Stimulated activated CD8-positive, alpha-beta memory T cell treated with anti-CD3 and anti-CD28 coated beads, Interleukin-12 subunit alpha, Interleukin-12 subunit beta, amount 100 ng/mL, for 4 hours (primary cell): ENCODE data around the gene PLG.
"Not testable (repeated sequence)": the region's sequence is repeated elsewhere in the genome, so short reads cannot be mapped to it uniquely, and the experiment has no call there.

Experiments
- DNase-seq: peaks from one replicate; pipeline ENCODE4 v3.0.0-alpha.2; 2020; ENCODE audit warnings: low read depth

PLG gene

DNA sequence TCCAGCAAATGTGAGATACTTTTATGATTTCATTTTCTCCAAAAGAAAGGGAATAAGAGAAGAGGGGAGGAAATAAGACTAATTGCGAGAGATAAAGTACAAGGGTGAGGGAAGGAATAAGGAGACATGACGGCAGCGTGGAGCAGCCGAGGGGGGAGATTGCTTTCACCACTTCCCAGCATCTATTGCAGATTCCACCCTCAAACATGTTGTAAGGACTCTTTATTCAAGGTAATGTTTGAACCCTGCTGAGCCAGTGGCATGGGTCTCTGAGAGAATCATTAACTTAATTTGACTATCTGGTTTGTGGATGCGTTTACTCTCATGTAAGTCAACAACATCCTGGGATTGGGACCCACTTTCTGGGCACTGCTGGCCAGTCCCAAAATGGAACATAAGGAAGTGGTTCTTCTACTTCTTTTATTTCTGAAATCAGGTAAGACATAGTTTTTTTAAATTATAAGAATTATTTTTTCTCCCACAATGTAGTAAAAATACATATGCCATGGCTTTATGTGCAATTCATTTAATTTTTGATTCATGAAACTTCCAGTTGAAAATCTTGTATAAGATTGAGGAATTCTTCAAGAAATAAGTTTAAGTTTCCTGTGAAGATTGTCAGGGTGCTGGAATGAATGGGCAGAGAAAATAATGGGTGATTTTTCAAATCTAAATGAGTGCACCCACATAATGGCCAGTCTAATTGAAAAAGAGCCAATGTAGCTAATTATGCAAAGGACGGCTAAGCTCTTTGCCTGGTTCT, at the start of gene PLG:
TSS of gene PLG (plus strand) at position 327 of the 763 bp plus-strand sequence. CDS start at position 388, 61 bp downstream.
- DNase-seq, result not testable (repeated sequence)

DNA sequence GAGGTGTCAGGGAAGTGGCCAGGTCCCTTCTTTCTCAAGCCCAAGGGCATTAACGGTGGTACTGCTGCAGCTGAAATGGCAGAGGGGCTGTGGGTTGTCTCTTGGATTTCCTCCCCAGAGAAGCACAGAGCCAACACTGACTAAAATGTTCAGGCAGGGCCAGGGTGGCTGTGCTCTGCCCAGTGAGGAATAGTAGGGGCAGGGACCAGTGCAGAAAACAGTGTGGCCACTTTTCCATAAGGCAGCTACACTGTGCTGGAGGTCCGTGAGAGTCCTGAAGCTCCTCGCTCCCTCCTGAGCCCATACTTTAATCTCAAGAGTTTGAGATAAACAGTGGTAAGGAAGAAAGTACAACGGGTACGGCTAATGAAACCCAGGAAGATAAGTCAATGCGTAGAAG, 42.5 kb upstream of the PLG start:
- DNase-seq, result no peak

DNA sequence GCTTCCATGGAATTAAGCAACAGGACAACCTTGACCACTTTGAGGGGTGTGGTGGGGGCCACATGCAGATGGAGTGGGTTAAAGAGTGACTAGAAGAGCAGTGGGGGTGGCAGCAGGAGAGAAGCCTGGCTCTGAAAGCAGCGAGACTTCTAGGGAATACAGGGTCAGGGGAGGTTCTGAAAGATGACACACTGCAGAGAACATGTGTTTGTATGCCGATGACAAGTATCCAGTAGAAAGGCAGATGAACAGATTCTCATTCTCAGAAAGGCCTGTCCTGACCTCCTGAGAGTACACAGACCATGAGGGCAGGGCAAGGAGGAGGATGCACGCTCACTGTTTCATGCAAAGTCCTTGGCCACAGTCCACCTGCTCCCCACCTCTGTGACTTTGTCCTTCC, 40.8 kb upstream of the PLG start:
- no peak for DNase-seq

DNA sequence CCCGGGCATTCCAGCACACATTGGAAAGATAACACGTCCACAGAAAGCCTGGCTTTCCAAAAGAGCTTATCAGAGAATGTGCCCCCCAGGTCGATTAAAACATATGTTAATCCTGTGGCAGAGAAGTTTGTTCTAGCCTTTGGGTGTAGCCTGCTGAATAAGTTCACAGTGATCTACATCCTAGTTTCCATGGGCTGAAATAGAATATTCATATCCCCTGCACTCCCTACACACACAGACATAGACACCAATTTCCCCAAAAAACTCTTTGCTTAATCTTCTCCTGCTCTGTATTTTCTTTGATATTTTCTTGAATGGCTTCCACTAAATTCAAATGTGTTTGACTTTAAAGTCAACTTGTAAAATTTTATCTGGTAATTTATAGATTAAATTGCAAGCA, 39.6 kb upstream of the PLG start:
- no peak for DNase-seq

DNA sequence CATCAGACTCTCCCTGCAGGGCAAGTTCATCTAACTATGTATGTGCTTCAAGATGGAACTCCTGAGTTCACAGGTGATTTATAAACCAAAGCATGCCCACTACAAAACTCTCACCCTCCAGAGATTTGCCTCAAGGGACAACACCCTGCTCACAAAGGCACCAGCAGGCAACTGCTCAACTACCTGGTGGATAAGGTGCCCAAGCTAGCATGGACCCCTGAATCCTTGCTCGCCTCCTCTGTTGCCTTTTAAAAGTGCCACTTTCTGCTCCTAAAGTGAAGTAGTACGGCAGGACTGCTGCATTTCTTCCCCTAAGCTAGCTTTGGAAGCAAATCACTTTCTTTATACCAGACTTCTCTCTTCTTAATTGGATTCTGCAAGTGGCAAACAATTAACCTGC, 39.2 kb upstream of the PLG start:
- DNase-seq, result no peak

DNA sequence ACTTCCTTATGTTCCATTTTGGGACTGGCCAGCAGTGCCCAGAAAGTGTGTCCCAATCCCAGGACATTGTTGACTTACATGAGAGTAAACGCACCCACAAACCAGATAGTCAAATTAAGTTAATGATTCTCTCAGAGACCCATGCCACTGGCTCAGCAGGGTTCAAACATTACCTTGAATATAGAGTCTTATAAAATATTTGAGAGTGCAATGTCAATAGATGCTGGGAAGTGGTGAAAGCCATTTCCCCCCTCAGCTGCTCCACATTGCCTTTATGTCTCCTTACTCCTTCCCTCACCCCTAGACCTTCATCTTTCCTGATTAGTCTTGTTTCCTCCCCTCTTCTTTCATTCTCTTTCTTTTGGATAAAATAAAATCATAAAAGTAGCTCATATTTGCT, 37.8 kb upstream of the PLG start, which contains the start of gene LPA:
TSS of gene LPA (minus strand) at position 78 of the 400 bp plus-strand sequence. CDS start at position 17, 61 bp downstream.
- not testable (repeated sequence) for DNase-seq

DNA sequence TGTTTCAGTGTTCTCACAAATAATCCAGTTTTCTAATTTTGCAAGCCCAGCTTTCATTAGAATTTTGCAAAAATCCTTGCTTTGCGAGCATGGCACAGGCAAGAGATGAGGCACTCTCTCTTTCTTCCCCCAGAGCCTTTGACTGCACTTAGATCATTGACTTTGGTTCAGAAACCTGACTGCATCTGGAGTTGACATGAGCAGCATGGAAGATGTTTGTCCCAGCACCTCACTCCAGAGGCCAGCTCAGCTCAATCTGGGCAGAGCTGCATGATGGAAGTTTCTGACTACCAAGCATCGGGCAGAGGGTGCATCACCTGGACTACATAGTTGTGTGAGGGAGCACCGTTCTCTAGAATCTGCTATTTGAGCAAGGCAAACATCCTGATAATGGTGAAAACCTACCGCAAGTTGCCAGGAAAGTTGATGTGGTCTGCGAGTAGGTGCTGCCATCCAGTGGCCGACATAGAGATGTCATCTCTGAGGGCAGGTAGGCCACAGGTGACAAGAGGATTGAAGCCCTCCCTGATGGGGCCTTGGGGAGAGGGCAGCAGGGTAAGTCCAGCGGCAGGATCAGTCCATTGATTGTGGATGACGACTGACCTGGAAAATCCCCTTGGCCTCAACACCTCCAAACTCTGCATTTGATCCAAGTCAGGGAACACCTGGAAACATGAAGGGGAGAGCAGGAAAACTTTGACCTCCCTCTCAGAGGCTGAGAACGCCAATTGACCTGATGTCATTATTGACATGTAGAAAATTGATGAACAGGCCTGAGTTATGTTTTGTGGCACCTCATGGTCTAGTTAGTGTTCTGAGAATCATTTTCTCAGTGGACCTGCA, 34.2 kb upstream of the PLG start:
- no peak for DNase-seq

DNA sequence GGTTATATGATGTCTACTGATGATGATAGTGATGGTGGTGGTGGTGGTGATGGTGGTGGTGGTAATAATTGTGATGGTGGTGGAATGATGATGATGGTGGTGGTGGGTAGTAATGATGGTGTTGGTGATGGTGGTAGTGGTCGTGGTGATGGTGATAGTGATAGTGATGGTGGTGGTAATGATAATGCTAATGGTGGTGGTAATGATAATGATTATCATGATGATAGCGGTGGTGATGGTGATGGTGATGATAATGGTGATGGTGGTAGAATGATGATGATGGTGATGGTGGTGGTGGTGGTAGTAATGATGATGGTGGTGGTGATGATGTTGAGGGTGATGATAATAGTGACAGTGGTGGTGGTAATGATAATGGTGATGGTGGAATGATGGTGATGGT, 33.5 kb upstream of the PLG start:
- no peak for DNase-seq

DNA sequence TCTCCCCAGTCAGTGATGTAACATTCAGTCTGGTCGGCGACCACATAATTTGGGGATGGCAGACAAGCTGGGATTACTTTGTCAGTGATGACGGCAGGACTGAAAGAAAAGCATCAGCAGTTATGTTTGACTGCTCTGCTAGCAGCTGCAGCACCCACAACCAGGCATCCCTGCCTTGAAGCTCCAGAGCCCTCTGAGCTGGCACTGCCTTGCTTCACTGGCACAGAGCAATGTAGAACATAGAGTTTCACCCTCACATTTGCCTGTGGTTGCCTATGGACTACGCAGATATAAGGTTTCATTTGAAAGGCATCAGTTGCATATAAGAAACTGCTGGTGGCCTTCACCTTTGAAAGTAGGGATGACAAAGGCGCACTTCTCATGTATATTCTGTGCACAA, 25.6 kb upstream of the PLG start:
- not testable (repeated sequence) for DNase-seq

DNA sequence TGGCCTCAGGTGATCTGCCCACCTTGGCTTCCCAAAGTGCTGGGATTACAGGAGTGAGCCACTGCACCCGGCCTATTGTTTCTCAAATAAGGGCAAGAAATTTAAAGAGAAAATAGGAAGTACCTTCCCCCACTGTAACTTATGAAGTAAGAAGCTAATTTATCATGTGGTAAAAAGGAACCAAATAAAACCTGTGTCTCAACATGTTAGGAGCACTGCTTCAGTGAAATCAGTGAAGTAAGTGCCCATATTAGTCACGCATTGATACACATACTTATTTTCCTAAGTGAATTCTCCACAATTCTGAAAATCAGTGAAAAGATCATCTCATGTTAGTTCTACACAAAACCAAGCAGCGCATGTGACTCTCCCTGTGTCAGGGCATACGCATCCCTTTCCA, 23.8 kb upstream of the PLG start:
- no peak for DNase-seq

DNA sequence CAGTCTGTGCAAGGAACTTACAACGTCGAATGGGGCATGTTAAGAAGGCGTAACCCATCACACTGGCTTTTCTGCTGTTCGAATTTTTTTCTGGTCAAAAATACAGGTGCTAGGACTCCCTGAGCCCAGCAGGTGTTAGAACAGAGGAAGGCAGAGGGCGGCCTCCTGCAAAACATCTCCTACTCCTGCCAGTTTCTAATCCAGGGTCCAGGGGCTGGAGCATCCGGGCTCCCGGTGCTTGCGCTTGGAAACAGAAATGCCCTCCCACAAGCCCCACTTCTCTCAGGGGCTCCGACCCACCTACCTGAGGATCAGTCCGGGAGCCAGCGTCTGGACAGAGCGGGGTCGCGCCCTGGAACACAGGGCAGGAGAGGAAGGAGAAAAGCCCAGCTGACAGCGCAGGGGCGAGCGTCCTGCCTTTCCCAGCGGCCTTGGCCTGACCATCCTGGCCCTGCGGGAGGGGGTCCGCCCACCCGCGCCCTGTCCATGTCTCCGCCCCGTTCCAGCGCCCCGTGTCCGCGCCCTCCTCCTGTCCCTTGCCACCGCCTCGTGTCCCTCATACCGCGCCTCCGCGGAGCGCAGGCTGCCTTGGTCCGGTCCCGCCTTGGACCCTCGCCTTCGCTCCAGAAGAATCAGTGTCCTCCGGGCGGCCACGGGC, 23.2 kb upstream of the PLG start:
- no peak for DNase-seq

DNA sequence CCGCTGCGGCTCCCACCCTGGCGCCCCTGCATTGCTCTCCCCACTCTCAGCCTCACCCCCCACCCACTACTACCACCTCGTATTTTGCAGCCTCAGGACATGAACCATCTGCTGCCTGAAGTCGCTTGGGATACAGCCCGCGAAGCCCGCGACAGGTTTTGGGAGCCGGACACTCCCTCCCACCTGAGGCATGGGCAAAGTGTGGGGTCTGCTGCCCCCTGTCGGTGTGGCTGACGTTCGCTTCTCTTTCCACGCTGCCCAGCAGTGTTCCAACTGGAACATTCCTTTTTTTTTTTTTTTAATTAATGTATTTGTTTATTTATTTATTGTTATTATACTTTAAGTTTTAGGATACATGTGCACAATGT, 22.7 kb upstream of the PLG start:
- DNase-seq, result no peak

DNA sequence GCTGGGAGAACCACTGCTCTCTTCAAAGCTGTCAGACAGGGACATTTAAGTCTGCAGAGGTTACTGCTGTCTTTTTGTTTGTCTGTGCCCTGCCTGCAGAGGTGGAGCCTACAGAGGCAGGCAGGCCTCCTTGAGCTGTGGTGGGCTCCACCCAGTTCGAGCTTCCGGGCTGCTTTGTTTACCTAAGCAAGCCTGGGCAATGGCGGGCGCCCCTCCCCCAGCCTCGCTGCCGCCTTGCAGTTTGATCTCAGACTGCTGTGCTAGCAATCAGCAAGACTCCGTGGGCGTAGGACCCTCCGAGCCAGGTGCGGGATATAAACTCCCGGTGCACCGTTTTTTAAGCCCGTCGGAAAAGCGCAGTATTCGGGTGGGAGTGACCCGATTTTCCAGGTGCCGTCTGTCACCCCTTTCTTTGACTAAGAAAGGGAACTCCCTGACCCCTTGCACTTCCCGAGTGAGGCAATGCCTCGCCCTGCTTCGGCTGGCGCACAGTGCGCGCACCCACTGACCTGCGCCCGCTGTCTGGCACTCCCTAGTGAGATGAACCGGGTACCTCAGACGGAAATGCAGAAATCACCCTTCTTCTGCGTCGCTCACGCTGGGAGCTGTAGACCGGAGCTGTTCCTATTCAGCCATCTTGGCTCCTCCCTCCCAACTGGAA, 16.8 kb upstream of the PLG start:
- DNase-seq, result not testable (repeated sequence)

DNA sequence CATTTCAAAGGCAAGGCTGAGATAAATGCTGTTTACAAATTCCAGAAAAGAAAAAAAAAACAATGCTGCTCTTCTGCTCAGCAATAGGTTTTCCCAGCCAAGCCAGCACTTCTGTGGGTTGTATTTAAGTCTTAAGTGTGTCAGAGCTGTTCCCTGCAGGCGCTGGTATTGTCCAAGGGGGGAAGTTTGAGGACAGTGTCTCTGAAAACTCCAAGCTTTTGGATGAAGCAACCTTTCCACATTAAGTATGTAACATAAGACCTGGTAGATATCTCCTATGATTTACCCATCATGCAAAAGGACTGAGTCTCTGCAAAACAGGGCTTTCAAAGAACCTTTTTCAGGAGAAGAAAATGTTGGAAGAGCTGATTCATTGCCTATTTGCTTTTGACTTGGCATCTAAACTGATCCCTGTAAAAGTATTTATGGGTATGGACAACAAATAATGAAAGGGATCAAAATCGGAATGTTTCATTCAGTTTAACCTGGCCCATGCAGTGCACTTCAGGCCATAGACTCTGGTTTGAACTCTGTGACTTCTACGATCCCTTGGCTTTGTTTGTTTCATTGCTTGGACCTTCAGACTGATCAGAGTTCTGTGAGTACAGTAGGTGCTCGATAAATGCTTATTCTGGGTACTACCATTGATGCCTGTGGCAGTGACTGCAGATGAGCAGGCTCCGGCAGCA, 16.1 kb upstream of the PLG start:
- DNase-seq, result no peak

DNA sequence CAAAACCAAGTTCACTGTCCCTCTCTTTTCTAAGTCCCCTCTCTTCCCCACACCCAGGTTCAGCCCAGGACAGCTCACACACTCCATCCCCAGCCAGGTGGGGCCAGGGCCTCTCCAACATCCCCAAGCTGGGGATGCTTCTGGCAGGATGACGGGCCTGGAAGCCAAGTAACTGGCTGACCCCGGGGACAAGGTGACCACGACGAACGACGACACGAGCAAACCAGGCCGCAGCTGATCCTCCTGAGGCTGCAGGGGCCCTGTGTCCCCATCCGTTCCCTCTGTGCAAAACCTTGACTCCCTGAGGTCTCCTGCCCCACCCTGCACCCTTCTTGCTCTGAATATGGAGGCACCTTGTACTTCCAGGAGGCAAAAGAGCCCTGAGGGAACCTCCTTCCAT, 11.6 kb upstream of the PLG start:
- no peak for DNase-seq

DNA sequence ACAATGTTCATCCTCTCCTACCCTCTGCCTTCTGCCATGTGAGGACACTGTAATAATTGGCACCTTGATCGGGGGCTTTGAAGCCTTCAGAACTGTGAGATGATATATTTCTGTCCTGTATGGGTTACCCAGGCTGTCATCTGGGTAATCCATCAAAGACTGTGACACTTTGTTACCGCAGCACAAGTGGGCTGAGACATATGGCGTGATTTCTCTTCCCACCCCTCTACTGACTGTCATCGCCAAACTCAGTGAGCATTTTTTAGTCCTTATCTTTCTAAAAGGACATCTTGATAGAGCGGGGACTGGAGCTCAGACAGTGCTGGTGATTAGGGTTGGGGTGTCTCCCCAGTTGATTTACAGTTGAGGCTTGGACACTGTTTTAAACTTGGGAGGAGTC, 10.4 kb upstream of the PLG start:
- no peak for DNase-seq

DNA sequence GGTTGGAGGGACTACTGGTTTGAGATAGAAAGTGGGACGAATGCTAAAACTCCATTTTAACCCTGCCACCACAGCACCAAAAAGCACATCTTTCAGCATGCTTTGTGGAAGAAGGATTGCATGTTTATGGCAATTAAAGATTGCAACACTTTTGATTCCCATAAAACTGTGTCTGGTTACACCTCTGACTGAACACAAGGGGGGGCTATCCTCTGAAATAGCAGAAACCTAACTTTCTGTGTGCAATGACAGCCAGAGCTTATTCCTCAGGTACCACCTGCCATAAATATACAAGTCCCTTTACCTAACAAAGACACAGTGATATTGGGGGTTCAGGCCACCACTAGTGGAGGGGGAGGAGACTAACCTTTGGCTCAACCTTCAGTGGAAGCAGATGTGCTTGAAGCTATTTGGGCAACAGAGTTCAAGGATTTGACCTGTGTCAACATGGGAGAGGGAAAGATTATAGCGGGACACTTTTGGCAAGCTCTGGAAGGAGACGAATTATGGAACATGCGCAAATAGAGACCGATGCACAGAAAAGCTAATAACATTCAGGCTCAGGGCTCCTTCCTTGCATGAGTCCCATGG, 9.6 kb upstream of the PLG start:
- DNase-seq, result no peak

DNA sequence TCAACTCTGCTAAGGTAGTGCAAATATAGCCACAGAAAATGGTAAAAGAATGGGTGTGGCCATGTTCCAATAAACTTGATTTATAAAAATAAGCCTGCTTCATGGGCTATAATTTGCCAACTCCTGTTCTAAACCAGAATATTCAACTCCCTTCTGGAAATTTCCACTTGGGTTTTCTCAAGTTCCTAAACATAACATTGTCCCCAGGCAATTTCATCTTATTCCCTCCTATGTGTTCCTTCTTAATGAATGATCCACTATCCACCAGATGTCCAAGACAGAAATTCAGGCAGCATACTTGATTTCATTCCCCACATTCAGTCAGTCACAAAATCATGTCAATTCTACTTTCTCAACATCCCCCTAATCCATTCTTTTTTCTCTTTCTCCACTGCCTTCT, 7.0 kb upstream of the PLG start:
- not testable (repeated sequence) for DNase-seq

DNA sequence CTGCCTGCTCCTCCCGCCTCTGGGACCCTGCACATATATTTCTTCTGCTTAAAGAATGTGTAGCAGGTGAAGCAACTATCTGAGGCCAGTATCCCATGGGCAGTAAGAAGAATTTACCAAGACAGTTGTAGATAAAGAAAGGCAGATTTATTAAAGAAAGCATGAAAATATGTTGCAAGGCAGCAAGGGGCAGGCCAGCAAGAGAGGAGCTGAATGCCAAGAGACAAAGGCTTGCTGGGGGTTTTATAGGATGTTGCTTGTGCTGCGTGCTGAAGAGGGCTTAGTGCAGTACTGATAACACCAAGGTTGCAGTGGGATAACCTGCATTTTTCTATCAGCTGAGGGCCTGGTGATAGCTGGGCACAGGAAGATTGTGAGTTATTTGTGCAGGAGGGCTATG, 6.4 kb upstream of the PLG start:
- not testable (repeated sequence) for DNase-seq

DNA sequence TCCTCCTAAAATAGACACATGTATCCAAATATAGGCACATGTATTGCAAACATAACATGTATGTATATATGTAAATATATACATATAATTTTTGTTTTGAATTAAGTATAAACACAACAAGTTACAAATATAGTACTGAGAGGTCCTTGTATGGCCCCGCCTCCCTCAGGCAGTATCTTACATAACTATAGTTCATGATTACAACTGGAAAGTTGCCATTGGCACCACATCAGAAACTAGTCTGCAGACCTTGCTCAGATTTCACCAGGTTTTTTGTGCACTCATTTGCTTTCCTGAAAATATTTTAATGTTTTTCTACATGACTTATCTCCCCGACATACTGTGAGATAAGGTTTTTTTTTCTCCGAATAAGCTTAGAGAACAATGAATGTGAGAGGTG, 5.2 kb upstream of the PLG start:
- not testable (repeated sequence) for DNase-seq

DNA sequence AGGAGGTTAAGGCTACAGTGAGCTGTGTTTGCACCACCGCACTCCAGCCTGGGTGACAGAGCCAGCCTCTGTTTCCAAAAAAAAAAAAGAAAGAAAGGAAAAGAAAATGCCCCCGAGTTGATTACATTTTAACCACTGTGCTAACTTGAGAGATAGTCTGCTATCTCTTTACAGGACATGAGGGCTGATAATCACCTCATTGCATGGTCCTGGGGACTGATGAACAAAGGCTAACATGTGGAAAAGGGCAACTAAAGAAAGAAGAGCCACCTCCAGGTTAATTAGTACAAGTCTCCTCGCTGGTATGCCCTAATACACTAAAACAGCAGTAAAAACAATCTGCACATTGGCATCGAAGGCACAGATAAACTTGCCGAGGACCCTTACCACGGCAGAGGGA, 4.2 kb upstream of the PLG start:
- DNase-seq, result no peak
